GM12865 (cell line): ENCODE data around the gene RAB3D.

Experiments
- DNase-seq: peaks from one replicate; pipeline ENCODE4 v3.0.0; 2010; ENCODE audit warnings: low read depth
- H3K4me3 ChIP-seq: 2 replicates; pipeline ENCODE4 v1.5.1; 2011; ENCODE audit warnings: mild to moderate bottlenecking, low read depth, low read length, control low read depth
- CTCF ChIP-seq: IDR thresholded peaks from 2 replicates; pipeline ENCODE4 v1.5.1; 2011; ENCODE audit warnings: low read length, control low read depth, low read depth, inconsistent platforms; ENCODE audit not compliant: insufficient read depth; ENCODE audit errors: missing control alignments

Gene RAB3D

GRCh38 chr19:11273296-11273695 is 66.2 kb downstream of the RAB3D start:
- no peak overlapping the region for H3K4me3 ChIP-seq
- no peak for TF ChIP-seq CTCF
- no peak for DNase-seq
